ENCODE data around the gene TSPAN33. TPM values are rescaled to one million over a fixed set of nuclear protein-coding genes. Genes with fewer than 3 reads are reported as not detected.
"Not testable (repeated sequence)": the region's sequence is repeated elsewhere in the genome, so short reads cannot be mapped to it uniquely, and the experiment has no call there.

Gene TSPAN33
- total RNA-seq, 1 experiment from 2014 or later = 9.4 TPM

DNA sequence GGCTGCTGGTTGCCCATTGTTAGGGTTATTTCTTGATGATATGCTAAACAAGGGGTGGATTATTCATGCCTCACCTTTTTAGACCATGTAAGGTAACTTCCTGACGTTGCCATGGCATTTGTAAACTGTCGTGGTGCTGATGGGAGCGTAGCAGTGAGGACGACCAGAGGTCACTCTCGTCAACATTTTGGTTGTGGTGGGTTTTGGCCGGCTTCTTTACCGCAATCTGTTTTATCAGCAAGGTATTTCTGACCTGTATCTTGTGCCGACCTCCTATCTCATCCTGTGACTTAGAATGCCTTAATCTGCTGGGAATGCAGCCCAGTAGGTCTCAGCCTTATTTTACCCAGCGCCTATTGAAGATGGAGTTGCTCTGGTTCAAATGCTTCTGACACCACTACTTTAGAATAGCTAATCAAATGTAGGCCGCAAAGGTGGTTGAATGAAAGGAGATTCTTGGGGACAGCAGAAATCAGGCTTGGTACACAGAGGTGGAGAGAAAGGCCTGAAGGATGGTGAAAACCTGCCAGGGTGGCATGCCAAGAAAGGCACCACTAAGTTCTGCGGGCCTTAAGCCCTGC, 26.0 kb downstream of the TSPAN33 start:
- no peak for DNase-seq (ENCODE audit: low spot score)

DNA sequence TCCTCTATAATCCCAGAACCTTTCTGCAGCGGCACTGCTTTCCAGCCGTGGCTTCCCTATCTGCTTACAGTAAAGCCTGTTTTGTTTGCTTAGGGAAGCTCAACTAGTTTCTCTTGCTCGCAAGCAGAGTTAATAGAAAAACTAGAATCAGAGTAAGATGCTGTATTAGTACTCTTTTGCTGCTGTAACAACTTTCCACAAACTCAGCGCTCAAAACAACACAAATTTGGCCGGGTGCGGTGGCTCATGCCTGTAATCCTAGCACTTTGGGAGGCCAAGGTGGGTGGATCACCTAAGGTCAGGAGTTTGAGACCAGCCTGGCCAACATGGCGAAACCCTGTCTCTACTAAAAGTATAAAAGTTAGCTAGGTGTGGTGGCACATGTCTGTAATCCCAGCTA, 29.4 kb downstream of the TSPAN33 start:
- DNase-seq (ENCODE audit: low spot score) = not testable (repeated sequence)

DNA sequence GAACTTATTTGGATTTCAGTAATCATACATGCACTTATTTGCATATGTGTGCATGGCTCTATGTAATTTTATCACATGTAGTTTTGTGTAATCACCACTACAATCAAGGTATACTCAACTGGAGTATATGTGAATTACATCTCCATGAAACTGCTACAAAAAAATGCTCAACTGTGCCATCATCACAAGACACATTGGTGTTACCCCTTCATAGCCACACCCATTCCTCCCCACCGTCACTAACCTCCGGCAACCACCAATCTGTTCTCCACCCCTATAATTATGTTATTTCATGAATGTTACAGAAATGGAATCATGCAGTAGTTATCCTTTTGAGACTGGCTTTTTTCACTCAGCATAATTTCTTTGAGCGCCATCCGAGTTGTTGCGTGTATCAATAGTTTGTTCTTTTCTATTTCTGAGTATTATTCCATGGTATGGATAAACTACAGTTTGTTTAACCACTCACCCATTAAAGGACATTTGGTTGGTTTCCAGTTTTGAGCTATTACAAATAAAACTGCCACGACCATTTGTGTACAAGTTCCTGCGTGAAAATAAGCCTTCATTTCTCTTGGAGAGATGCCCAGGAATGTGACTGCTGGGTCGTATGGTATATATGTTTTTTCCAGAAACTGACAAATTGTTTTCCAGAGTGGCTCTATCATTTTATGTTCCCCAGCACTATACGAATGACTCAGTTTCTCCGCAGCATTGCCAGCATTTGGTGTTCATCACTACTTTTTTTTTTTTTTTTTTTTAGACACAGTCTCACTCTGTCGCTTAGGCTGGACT, 32.6 kb downstream of the TSPAN33 start:
- no peak for DNase-seq (ENCODE audit: low spot score)

DNA sequence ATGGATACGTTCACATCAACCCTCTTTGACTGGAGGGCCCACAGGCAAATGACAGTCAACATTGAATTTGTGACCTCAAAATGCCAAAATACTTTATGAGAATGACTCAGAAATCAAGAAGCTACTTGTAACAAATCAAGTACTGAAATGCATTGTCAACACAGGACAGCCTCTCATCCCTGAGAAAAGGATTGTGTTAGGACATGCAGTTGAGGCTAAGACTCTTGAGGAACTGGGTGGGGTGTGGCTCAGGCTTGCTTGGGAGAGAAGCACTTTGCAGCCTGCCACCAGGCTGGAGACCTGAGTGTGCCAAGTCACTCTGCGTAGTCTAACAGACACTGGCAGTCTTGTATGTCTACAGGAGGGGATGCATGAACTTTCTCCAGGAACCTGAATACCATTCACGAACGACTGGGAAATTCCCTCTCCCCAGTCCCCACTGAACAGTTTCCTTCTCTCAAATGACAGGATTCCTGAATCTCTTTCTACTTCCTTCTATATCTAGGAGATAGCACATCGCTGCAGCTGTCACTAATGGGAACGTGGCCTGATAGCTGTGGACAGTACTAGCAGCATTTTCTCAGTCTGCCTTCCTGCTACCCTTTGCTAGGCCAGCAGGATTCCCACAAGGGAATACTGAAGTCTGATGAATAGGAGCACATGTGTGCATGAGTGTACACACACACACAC, 40.6 kb downstream of the TSPAN33 start:
- no peak for DNase-seq (ENCODE audit: low spot score)

GRCh38 chr7:129186749-129187260, 42.3 kb downstream of the TSPAN33 start:
- DNase-seq (ENCODE audit: low spot score) = no peak

GRCh38 chr7:129187681-129188371, 43.3 kb downstream of the TSPAN33 start:
- DNase-seq (ENCODE audit: low spot score) = no peak

DNA sequence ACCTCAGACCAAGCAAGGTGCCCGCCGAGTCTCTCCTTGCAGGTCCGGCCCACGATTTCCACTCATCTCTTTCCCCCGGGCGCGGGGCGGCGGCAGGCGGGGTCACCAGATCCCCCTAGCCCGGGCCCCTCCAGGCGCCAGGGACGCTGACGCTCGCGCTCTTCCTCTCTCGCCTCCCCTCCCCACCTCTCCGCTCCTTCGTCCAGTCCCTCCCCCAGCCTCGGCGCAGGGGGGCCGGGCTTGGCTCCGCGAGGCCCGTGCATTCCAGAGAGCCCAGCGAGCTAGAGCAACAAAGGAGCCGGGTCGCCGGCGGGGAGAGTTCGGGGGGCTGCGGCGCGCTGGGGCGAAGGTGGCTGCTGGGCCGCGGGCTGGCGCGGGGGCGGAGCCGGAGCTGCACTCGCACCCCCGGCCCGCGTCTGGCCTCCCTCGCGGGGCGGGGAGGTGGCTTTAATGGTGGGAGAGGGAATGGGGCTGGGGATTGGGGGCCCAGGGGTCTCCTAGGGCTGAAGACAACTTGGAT, 43.9 kb downstream of the TSPAN33 start, which contains the start of gene SMO:
TSS of gene SMO (plus strand) at position 262 of the 520 bp plus-strand sequence. CDS start 519 bp downstream, outside the sequence.
- DNase-seq (ENCODE audit: low spot score) = no peak

DNA sequence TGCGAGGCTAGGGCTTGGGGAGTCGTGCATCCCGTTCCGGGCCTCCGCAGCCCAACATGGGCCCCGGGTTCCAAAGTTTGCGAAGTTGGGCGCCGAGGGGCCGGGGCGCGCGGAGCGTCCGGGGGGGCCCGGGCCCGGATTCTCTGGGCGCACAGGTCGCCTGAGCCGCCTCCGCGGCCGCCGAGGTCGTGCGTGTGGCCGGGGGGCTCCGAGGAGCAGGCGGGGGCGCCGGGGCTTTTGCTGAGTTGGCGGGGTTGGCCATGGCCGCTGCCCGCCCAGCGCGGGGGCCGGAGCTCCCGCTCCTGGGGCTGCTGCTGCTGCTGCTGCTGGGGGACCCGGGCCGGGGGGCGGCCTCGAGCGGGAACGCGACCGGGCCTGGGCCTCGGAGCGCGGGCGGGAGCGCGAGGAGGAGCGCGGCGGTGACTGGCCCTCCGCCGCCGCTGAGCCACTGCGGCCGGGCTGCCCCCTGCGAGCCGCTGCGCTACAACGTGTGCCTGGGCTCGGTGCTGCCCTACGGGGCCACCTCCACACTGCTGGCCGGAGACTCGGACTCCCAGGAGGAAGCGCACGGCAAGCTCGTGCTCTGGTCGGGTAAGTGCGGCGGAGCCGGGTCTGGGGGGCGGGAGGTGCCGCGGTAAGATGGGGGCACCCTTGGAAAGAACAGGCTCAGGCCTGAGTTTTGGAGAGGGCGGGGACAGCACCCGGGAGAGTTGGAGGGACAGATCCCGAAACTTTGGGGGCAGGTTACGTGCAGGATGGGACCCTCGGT, 44.6 kb downstream of the TSPAN33 start:
- DNase-seq (ENCODE audit: low spot score) = no peak

DNA sequence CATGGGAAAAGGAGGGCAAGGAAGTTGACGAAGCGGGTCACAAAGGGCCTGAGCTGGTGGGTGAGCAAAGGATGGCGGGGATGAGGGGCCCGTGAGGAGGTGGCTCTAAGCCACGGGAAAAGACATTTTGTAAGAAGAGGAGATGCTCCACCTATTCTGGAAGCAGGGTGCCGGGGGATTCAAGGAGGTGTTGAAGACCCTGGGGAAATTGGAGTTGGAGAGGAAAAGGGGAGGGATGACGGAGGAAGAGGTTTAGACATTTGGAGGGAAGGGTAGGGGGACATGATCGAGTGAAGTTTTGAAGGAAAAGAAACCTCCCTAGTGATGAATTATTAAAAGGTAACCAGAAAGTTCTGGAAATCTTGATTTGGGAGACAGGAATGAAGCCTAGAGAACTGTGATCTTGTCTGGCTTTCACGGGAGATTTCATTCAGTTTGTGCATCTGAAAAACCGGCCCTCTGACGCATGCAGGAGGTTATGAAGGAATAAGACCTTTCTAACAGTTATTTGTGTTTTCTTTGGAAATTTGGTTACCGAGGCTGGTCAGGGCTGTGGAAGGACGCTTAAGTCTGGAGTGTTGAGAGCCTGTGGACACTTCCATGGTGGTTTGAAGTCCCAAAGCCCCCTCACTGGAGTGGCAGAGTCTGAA, 45.3 kb downstream of the TSPAN33 start:
- no peak for DNase-seq (ENCODE audit: low spot score)

GRCh38 chr7:129191272-129191671, 46.8 kb downstream of the TSPAN33 start:
- no peak for DNase-seq (ENCODE audit: low spot score)

- no peak for DNase-seq (ENCODE audit: low spot score)
Measured at GRCh38 chr7:129193892-129194291, 49.4 kb downstream of the TSPAN33 start.

DNA sequence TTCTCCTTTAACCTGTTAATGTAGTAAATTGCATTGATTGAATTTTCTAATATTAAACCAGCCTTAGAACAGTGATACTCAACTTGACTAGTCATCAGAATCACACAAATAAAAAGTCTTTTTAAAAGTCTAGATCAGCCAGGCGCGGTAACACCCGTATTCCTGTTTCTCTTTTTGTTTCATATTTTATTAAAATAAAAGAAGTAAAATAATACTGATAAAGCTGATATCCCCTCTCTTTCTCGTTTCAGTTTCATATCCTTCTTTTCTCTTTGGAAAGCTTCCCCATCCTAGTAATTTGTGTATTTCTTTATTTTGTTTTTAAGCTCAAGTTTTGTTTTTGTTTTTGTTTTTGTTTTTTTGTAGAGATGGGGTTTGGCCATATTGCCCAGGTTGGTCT, 53.3 kb downstream of the TSPAN33 start:
- no peak for DNase-seq (ENCODE audit: low spot score)

DNA sequence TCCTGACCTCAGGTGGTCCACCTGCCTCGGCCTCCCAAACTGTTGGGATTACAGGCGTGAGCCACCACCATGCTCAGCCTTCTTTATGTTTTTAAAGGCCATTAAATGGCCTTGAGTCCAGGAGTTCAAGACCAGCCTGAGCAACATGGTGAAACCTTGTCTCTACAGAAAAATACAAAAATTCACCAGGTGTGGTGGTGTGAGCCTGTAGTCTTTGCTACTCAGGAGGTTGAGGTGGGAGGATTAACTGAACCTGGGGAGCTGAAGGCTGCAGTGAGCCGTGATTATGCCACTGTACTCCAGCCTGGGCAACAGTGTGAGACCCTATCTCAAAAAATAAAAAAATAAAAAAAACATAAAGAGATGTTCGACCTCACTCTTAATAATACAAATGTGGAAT, 54.9 kb downstream of the TSPAN33 start:
- DNase-seq (ENCODE audit: low spot score) = no peak

DNA sequence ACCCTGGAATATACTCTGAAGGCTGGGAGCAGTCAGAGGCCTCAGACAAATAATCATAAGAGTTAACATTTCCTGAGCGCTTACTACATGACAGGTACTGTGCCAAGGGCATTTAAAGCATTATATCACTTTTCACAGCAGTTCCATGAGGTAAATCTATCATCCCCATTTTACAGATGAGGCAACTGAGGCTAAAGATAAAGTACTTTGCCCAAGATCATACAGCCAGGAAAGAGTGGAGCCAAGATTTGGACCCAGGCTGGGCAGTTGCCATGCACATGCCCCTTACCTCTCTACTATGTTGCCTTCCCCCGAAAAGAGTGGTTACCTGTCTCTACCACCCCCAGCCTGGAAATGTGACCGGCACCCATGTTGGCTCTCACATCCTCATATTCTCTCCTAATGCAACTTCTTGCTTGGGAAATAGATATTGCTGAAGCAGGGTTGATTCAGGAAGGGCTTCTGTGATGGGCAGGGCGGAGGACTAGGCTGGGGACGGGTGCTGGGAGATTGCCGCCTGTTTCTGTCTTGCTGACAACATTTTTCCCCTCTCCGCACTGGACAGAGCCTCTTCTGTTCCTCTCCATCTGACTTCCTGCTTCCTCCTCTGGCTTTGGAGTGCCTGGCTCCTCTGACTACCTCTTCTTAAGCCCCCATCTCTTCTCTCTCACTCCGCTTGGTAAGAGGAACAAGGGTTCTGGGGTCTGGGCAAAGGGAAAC, 57.7 kb downstream of the TSPAN33 start:
- no peak for DNase-seq (ENCODE audit: low spot score)

DNA sequence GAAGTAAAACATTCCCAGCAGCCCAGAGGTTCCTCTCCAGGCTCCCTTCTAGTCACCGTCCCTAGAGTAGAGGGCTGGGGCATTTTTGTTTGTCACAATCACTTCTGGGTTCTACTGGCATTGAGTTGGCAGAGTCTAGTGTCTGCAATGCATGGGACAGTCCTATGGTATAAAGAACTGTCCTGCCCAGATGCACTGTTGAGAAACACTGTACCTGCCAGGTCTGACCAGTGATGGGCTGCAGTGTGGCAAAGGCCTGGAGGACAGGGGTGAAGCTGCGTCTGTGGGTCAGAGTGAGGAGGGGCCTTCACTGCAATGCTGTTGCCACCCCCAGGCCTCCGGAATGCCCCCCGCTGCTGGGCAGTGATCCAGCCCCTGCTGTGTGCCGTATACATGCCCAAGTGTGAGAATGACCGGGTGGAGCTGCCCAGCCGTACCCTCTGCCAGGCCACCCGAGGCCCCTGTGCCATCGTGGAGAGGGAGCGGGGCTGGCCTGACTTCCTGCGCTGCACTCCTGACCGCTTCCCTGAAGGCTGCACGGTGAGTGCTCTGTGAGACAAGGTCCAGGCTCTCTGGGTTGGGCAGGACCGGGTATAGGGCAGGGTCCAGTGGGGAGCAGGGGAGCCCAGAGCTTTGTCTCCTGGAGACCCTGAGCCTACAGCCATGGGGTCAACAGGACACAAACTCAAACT, 58.7 kb downstream of the TSPAN33 start:
- DNase-seq (ENCODE audit: low spot score) = no peak

GRCh38 chr7:129205126-129205818, 60.8 kb downstream of the TSPAN33 start:
- no peak for DNase-seq (ENCODE audit: low spot score)

DNA sequence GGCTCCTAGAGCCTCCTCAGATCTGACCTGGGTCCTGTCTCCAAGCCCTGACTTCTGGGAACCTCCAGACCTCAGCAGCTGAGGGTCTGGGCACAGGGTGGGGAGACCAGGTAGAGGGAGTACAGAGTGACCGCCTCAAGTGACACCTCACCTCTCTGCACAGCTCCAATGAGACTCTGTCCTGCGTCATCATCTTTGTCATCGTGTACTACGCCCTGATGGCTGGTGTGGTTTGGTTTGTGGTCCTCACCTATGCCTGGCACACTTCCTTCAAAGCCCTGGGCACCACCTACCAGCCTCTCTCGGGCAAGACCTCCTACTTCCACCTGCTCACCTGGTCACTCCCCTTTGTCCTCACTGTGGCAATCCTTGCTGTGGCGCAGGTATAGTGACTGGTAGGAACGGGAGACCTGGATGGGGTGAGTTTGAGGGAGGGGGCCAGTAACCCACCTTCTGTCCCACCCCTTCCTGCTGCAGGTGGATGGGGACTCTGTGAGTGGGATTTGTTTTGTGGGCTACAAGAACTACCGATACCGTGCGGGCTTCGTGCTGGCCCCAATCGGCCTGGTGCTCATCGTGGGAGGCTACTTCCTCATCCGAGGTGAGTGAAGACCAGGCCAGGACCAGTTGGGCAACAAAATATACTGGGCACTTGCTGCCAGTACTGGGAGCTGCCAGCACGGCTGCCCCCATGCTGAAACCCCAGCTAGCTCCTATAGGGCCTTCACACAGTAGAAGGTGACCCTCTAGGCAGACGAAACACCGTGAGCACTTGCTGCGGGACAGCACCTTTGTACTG, 61.7 kb downstream of the TSPAN33 start:
- DNase-seq (ENCODE audit: low spot score) = no peak

DNA sequence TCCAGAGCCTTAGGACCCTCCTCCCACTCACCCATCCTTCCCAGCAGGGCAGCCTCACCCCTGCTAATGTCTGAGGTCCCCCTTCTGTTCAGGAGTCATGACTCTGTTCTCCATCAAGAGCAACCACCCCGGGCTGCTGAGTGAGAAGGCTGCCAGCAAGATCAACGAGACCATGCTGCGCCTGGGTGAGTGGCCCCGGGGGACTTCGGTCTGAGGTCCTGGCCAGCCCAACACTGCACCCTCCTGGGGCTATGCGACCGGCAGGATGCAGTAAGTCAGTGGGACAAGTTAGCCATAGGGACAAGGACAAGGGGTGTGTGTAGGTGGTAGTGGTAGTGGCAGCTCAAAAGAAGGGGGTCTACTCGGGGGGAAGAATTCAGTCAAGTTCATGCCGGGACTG, 64.2 kb downstream of the TSPAN33 start:
- DNase-seq (ENCODE audit: low spot score) = no peak

All from H4 (cell line).